ENCODE results near the gene PFN3.

PFN3 gene

DNA sequence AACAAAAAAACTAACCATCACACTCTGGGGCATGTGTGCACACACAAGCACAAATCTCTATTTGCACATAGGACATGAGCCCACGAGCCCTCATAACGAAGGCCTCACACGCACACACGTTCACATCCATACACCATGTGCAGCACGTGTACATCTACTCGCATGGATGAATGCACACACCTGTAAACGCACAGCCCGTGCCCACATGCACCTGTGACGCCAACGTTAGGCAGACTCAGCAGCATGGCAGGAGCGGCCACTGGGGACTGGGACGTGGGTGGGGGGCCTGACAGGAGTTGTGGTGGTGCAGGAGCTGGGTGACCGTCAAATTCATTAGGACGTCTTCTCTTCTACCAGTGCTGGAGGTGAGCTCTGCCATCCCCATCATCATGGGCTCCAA lies 13.1 kb downstream of the PFN3 start:
- Histone ChIP-seq H3K4me2 (ENCODE audit: low read length) (no peak overlapping the region), H3K79me2 (ENCODE audit: low read length) (no peaks in the 10 kb centered on the region), H3K4me1 (ENCODE audit: low read length) (peaks cover 23% of the 10 kb centered on the region), H3K4me3 (ENCODE audit: low read length) (no peak overlapping the region), H3K27me3 (ENCODE audit: low read depth, low read length) (peaks cover 56% of the 10 kb centered on the region), H3K27ac (ENCODE audit: low read length) (no peak overlapping the region), H3K9ac (ENCODE audit: low read length) (no peak overlapping the region), H2AFZ (ENCODE audit: low read depth, low read length) (no peak overlapping the region), H3K36me3 (replicated peaks; ENCODE audit: low read depth, low read length) (no peaks in the 10 kb centered on the region), H3K9me3 (ENCODE audit: insufficient read depth, low read length) (no peaks in the 10 kb centered on the region), H4K20me1 (ENCODE audit: insufficient read depth, low read length) (no peaks in the 10 kb centered on the region)
- TF ChIP-seq, protein P1, sequence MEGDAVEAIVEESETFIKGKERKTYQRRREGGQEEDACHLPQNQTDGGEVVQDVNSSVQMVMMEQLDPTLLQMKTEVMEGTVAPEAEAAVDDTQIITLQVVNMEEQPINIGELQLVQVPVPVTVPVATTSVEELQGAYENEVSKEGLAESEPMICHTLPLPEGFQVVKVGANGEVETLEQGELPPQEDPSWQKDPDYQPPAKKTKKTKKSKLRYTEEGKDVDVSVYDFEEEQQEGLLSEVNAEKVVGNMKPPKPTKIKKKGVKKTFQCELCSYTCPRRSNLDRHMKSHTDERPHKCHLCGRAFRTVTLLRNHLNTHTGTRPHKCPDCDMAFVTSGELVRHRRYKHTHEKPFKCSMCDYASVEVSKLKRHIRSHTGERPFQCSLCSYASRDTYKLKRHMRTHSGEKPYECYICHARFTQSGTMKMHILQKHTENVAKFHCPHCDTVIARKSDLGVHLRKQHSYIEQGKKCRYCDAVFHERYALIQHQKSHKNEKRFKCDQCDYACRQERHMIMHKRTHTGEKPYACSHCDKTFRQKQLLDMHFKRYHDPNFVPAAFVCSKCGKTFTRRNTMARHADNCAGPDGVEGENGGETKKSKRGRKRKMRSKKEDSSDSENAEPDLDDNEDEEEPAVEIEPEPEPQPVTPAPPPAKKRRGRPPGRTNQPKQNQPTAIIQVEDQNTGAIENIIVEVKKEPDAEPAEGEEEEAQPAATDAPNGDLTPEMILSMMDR (IDR thresholded peaks at IDR 0.05; ENCODE audit: low read depth, low read length): no peak
- TF ChIP-seq EZH2phosphoT487 (IDR thresholded peaks at IDR 0.05; ENCODE audit: low read depth): no peak

DNA sequence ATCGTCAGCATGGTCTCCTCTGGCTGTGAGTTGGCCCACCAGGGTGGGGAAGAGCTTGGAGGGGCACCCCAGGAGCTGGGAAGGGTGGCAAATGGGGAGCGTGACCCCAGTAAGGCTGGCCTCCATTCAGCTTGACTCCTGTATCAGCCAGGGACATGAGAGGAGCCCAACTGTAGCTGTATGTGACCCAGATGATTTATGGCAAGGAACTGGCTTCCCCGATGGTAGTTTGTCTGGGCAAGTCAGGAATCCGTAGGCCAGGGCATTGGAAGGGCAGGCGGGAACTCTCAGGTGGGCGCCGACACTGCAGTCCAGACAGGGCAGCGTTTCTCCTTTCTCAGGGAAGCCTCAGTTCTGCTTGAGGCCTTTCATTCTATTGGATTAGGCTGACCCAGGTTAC lies 13.9 kb downstream of the PFN3 start:
- Histone ChIP-seq H4K20me1 (ENCODE audit: insufficient read depth, low read length) (no peaks in the 10 kb centered on the region), H3K9ac (ENCODE audit: low read length) (no peak overlapping the region), H3K9me3 (ENCODE audit: insufficient read depth, low read length) (no peaks in the 10 kb centered on the region), H3K4me3 (ENCODE audit: low read length) (no peak overlapping the region), H3K27me3 (ENCODE audit: low read depth, low read length) (peaks cover 56% of the 10 kb centered on the region), H3K79me2 (ENCODE audit: low read length) (no peaks in the 10 kb centered on the region), H2AFZ (ENCODE audit: low read depth, low read length) (no peak overlapping the region), H3K4me1 (ENCODE audit: low read length) (peaks cover 23% of the 10 kb centered on the region), H3K27ac (ENCODE audit: low read length) (no peak overlapping the region), H3K4me2 (ENCODE audit: low read length) (no peak overlapping the region), H3K36me3 (replicated peaks; ENCODE audit: low read depth, low read length) (no peaks in the 10 kb centered on the region)
- no peak for TF ChIP-seq EZH2phosphoT487 (IDR thresholded peaks at IDR 0.05; ENCODE audit: low read depth)
- TF ChIP-seq, protein P1 (IDR thresholded peaks at IDR 0.05; ENCODE audit: low read depth, low read length): no peak

DNA sequence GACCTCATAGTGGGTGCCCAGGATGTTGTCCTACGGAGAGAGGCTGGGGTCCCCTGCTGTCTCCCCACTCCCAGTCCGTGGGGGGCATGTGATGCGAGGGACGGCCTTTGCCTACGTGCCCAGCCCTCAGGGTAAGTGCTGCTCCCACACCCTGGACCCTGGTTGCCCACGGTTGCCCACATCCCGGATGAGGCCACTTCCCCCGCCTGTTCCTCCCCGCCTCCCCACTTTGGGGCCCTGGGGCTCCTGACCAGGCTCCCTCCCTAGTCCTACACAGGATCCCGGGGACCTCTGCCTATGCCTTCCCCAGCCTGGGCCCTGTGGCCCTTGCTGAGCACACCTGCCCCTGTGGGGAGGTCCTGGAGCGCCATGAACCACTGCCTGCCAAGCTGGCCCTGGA lies 14.7 kb downstream of the PFN3 start:
- TF ChIP-seq EZH2phosphoT487 (IDR thresholded peaks at IDR 0.05; ENCODE audit: low read depth): no peak
- TF ChIP-seq, protein P1 (IDR thresholded peaks at IDR 0.05; ENCODE audit: low read depth, low read length): no peak
- peaks cover 56% of the 10 kb centered on the region for H3K27me3 ChIP-seq (ENCODE audit: low read depth, low read length)
- H2AFZ ChIP-seq (ENCODE audit: low read depth, low read length): no peak overlapping the region
- H3K9ac ChIP-seq (ENCODE audit: low read length): no peak overlapping the region
- no peaks in the 10 kb centered on the region for H3K79me2 ChIP-seq (ENCODE audit: low read length)
- no peaks in the 10 kb centered on the region for H3K36me3 ChIP-seq (replicated peaks; ENCODE audit: low read depth, low read length)
- H3K4me2 ChIP-seq (ENCODE audit: low read length): no peak overlapping the region
- no peak overlapping the region for H3K4me3 ChIP-seq (ENCODE audit: low read length)
- H3K4me1 ChIP-seq (ENCODE audit: low read length): peaks cover 23% of the 10 kb centered on the region
- H4K20me1 ChIP-seq (ENCODE audit: insufficient read depth, low read length): no peaks in the 10 kb centered on the region
- H3K9me3 ChIP-seq (ENCODE audit: insufficient read depth, low read length): no peaks in the 10 kb centered on the region
- H3K27ac ChIP-seq (ENCODE audit: low read length): no peak overlapping the region

DNA sequence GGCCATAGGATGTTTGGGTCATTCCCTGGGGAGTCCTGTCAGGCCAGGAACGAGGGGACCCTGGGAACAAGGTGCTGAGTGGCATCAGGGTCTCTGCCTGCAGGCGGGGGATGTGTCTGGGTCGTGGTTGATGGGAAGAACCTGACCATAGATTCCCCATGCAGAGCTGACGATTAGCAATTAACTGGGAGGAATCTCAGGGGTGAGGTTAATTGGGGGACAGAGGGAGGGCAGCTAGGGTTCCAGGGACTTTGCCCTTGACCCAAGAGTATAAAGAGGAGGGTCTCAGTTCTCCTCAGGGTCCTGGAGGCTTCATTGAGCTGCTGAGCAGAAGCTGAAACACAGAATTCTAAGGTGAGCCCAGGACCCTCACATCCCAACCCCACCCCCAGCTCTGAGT lies 16.3 kb downstream of the PFN3 start, which contains the start of gene SLC34A1:
TSS of gene SLC34A1 (plus strand) at position 301 of the 400 bp plus-strand sequence. CDS start 1,308 bp downstream, outside the sequence.
- no peaks in the 10 kb centered on the region for H3K9me3 ChIP-seq (ENCODE audit: insufficient read depth, low read length)
- no peaks in the 10 kb centered on the region for H3K79me2 ChIP-seq (ENCODE audit: low read length)
- no peak for TF ChIP-seq EZH2phosphoT487 (IDR thresholded peaks at IDR 0.05; ENCODE audit: low read depth)
- TF ChIP-seq, protein P1 (IDR thresholded peaks at IDR 0.05; ENCODE audit: low read depth, low read length): no peak
- H3K27ac ChIP-seq (ENCODE audit: low read length): no peak within 1 kb of the TSS
- no peaks in the 10 kb centered on the region for H3K36me3 ChIP-seq (replicated peaks; ENCODE audit: low read depth, low read length)
- no peaks in the 10 kb centered on the region for H4K20me1 ChIP-seq (ENCODE audit: insufficient read depth, low read length)
- H3K4me1 ChIP-seq (ENCODE audit: low read length): peaks cover 8% of the 10 kb centered on the region
- no peak within 1 kb of the TSS for H2AFZ ChIP-seq (ENCODE audit: low read depth, low read length)
- no peak within 1 kb of the TSS for H3K4me2 ChIP-seq (ENCODE audit: low read length)
- H3K4me3 ChIP-seq (ENCODE audit: low read length): no peak within 1 kb of the TSS
- no peak within 1 kb of the TSS for H3K9ac ChIP-seq (ENCODE audit: low read length)
- H3K27me3 ChIP-seq (ENCODE audit: low read depth, low read length): peaks cover 49% of the 10 kb centered on the region

All from OCI-LY3 (cell line).